ENCODE measurements around the gene FBXL22.

FBXL22 gene, protein sequence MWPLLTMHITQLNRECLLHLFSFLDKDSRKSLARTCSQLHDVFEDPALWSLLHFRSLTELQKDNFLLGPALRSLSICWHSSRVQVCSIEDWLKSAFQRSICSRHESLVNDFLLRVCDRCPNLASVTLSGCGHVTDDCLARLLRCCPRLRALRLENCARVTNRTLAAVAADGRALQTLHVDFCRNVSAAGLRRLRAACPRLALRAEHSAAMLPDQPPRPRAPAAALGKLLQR

DNA sequence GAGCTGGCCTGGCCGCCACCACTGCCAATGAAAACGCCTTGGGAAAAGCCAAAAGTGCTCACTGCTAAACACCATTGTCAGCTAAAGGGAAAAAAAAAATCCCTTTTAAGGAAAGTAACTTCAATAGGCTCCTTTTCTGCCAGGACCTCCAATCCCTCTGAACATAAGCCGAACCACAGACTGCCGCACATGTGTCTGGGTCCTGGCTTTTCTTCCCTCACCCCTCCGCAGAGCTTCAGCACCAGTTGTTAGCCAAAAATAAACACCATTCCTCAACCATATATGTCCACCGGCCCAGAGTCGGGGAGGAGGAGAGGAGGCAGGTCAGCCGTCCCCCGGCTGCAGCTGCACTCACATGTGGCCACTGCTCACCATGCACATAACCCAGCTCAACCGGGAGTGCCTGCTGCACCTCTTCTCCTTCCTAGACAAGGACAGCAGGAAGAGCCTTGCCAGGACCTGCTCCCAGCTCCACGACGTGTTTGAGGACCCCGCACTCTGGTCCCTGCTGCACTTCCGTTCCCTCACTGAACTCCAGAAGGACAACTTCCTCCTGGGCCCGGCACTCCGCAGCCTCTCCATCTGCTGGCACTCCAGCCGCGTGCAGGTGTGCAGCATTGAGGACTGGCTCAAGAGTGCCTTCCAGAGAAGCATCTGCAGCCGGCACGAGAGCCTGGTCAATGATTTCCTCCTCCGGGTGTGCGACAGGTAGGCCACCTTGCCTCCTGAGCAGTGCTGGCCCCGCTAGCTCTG, at the start of gene FBXL22:
FBXL22 (plus strand) TSS at position 350 of the 753 bp plus-strand sequence; CDS start at position 356, 6 bp downstream.
- TF ChIP-seq ZFX (IDR thresholded peaks at IDR 0.05; ENCODE audit: borderline replicate concordance): no peak
- TF ChIP-seq, protein P1, sequence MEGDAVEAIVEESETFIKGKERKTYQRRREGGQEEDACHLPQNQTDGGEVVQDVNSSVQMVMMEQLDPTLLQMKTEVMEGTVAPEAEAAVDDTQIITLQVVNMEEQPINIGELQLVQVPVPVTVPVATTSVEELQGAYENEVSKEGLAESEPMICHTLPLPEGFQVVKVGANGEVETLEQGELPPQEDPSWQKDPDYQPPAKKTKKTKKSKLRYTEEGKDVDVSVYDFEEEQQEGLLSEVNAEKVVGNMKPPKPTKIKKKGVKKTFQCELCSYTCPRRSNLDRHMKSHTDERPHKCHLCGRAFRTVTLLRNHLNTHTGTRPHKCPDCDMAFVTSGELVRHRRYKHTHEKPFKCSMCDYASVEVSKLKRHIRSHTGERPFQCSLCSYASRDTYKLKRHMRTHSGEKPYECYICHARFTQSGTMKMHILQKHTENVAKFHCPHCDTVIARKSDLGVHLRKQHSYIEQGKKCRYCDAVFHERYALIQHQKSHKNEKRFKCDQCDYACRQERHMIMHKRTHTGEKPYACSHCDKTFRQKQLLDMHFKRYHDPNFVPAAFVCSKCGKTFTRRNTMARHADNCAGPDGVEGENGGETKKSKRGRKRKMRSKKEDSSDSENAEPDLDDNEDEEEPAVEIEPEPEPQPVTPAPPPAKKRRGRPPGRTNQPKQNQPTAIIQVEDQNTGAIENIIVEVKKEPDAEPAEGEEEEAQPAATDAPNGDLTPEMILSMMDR (IDR thresholded peaks at IDR 0.05): no peak
- peak within 1 kb of the TSS; percentile 30; the same call in 1 of the 2 replicates for H3K27ac ChIP-seq

GRCh38 chr15:63551400-63551799, 45.8 kb upstream of the FBXL22 start:
- no peak overlapping the region for H3K27ac ChIP-seq
- TF ChIP-seq, protein P1 (IDR thresholded peaks at IDR 0.05): no peak
- no peak for TF ChIP-seq ZFX (IDR thresholded peaks at IDR 0.05; ENCODE audit: borderline replicate concordance)

GRCh38 chr15:63553388-63553791, 43.8 kb upstream of the FBXL22 start:
- TF ChIP-seq, protein P1 (IDR thresholded peaks at IDR 0.05): no peak
- TF ChIP-seq ZFX (IDR thresholded peaks at IDR 0.05; ENCODE audit: borderline replicate concordance): no peak
- H3K27ac ChIP-seq: no peak overlapping the region

GRCh38 chr15:63554337-63554927, 42.8 kb upstream of the FBXL22 start:
- TF ChIP-seq ZFX (IDR thresholded peaks at IDR 0.05; ENCODE audit: borderline replicate concordance): no peak
- TF ChIP-seq, protein P1 (IDR thresholded peaks at IDR 0.05): no peak
- no peak overlapping the region for H3K27ac ChIP-seq

- TF ChIP-seq ZFX (IDR thresholded peaks at IDR 0.05; ENCODE audit: borderline replicate concordance): no peak
- TF ChIP-seq, protein P1 (IDR thresholded peaks at IDR 0.05): no peak
- no peak overlapping the region for H3K27ac ChIP-seq
These were observed 41.7 kb upstream of the FBXL22 start for GRCh38 chr15:63555507-63555906.

DNA sequence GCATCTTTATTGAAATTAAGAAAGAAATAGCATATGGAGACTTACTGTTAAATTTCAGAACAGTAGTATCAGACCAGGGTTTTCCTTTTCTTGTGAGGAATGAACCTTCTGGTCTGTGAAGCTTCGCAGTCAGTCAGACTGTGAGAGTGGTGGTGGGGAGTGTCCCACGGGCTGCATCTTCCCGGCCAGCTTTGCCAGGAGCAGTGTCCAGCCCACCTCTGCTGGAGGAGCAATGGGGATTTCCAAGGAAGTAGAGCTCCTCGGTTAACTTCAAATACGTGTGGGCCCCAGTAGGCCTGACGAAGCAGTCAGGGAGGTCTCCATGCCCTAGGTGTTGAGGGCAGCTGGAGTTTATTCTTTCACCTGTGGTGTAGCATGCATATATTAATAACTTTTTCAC, 40.9 kb upstream of the FBXL22 start:
- TF ChIP-seq ZFX (IDR thresholded peaks at IDR 0.05; ENCODE audit: borderline replicate concordance): no peak
- TF ChIP-seq, protein P1 (IDR thresholded peaks at IDR 0.05): no peak

GRCh38 chr15:63556736-63557135, 40.5 kb upstream of the FBXL22 start:
- TF ChIP-seq, protein P1 (IDR thresholded peaks at IDR 0.05): no peak
- no peak for TF ChIP-seq ZFX (IDR thresholded peaks at IDR 0.05; ENCODE audit: borderline replicate concordance)
- H3K27ac ChIP-seq: no peak overlapping the region

More for the DNA sequence above, 40.9 kb upstream of the FBXL22 start:
- H3K27ac ChIP-seq: no peak overlapping the region

Measured in 22Rv1 (cell line).